Neural progenitor cell (in vitro differentiated cells): ENCODE results near the gene BRDT.

Experiments used
- EZH2 ChIP-seq: fragments of 200-600 bp; sonication (generic); IDR thresholded peaks from 2 replicates; pipeline ENCODE4 v1.6.1; 2017; ENCODE audit warnings: antibody characterized with exemption, mild to moderate bottlenecking, moderate library complexity
- TF ChIP-seq, protein P1 (sequence below): fragments of 200-600 bp; sonication (generic); IDR thresholded peaks from 2 replicates; pipeline ENCODE4 v1.5.1; 2017; ENCODE audit warnings: antibody characterized with exemption, mild to moderate bottlenecking

- TF ChIP-seq, protein P1, sequence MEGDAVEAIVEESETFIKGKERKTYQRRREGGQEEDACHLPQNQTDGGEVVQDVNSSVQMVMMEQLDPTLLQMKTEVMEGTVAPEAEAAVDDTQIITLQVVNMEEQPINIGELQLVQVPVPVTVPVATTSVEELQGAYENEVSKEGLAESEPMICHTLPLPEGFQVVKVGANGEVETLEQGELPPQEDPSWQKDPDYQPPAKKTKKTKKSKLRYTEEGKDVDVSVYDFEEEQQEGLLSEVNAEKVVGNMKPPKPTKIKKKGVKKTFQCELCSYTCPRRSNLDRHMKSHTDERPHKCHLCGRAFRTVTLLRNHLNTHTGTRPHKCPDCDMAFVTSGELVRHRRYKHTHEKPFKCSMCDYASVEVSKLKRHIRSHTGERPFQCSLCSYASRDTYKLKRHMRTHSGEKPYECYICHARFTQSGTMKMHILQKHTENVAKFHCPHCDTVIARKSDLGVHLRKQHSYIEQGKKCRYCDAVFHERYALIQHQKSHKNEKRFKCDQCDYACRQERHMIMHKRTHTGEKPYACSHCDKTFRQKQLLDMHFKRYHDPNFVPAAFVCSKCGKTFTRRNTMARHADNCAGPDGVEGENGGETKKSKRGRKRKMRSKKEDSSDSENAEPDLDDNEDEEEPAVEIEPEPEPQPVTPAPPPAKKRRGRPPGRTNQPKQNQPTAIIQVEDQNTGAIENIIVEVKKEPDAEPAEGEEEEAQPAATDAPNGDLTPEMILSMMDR: no peak
- no peak for TF ChIP-seq EZH2
Measured at GRCh38 chr1:91937613-91938012, 11.6 kb upstream of the BRDT start.
